Testis (tissue), 3 donors: ENCODE measurements around the gene KLHDC9. TPM values are rescaled to one million over a fixed set of nuclear protein-coding genes. Genes with fewer than 3 reads are reported as not detected.

Experiments used
- DNase-seq: peaks from one replicate; pipeline ENCODE4 v3.0.0-alpha.2; 2019
- H3K27ac ChIP-seq, 2 donors: fragments of 200-600 bp; sonication (generic); one replicate each; pipeline ENCODE4 v1.5.1; 2019
- H3K27me3 ChIP-seq: fragments of 200-600 bp; sonication (generic); one replicate; pipeline ENCODE4 v1.5.1; 2019
- H3K36me3 ChIP-seq: fragments of 200-600 bp; sonication (generic); one replicate; pipeline ENCODE4 v1.5.1; 2017; ENCODE audit warnings: low read depth; ENCODE audit errors: missing control alignments
- H3K4me1 ChIP-seq: fragments of 200-600 bp; sonication (generic); one replicate; pipeline ENCODE4 v1.5.1; 2019
- H3K4me3 ChIP-seq, 2 donors: fragments of 200-600 bp; sonication (generic); one replicate each; pipeline ENCODE4 v1.5.1; 2017 to 2019
- H3K9me3 ChIP-seq: fragments of 200-600 bp; sonication (generic); one replicate; pipeline ENCODE4 v1.5.1; 2017
- POLR2A ChIP-seq: fragments of 450-650 bp; IDR thresholded peaks from one replicate; pipeline ENCODE4 v1.6.1; 2017; ENCODE audit warnings: antibody characterized with exemption, mild to moderate bottlenecking, moderate library complexity
- WGBS, 2 donors: methylation state at CpG; one replicate each; pipeline ENCODE4 v1.1.5; 2018; 5-methylcytosine and 5-hydroxymethylcytosine counted together
- intact Hi-C: fragments of 100-400 bp; cut with DNase I; formaldehyde crosslinking; loops from one replicate; pipeline ENCODE4 v1.15.1; 2023; ENCODE audit warnings: low total_unique reads
- polyA plus RNA-seq: library from polyadenylated mRNA; stranded (reverse); fragments of 350-450 nt; fragmentation: Illumina TruSeq; extraction: RNeasy Lipid Tissue Mini Kit (QIAGEN cat#74804); gene quantifications from one replicate; pipeline ENCODE4 v1.2.3, GENCODE V29; 2014; ENCODE audit warnings: low read depth, low replicate concordance; ENCODE audit not compliant: insufficient read depth
- total RNA-seq, 2 donors: library from RNA; depleted of rRNA; stranded (reverse); fragments of >200 nt; gene quantifications; one replicate each; pipeline ENCODE4 v1.2.3, GENCODE V29; 2016
- TF ChIP-seq, protein P1 (sequence below), 3 experiments: fragments of 450-650 bp in 2 of 3; fragments of 200-600 bp in 1 of 3; sonication (generic) in 1 of 3; IDR thresholded peaks; one replicate each; pipeline ENCODE4 v1.5.1; 2016 to 2019; ENCODE audit warnings: antibody characterized with exemption in 3 of 3, mild to moderate bottlenecking in 2 of 3, moderate library complexity in 1 of 3

Gene KLHDC9
- total and polyA plus RNA-seq, 3 donors from 2014 or later, result 55.8 to 144 (median 57.2) TPM

DNA sequence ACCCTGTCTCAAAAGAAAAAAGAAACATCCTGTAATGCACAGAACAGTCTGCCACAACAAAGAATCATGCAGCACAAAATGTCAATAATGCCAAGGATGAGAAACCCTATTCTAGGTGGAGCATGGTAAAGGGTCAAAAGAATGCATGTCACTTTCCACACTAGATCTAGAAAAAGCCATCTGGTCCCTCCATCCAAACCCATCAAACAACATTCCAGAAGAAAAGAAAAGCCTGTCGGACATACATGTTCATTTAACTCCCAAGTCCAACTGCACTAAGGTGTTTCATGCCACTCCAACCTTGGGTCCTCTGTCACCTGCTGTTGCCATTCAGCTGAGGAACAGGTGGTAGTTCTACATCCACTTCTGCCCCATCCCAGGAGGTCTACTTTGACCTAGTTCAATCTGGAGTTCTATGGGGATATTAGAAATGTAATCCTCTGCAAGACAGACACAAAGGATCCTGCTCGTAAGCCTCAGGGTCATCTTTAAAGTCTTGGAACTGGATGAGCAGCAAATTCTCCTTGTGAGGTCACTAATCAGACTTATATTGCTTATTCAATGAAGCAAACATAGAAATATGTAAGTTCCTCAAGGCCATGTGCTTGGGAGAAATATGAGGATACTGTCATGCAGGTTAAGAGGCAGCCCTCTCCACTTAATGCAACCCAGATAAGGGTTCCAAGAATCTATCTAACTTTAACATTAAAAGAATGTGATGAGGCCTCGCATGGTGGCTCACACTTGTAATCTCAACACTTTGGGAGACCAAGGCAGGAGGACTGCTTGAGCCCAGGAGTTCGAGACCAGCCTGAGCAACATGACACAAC is 30.6 kb downstream of the KLHDC9 start:
- no peaks in the 10 kb centered on the region for H3K9me3 ChIP-seq
- no peak for DNase-seq
- TF ChIP-seq, protein P1, sequence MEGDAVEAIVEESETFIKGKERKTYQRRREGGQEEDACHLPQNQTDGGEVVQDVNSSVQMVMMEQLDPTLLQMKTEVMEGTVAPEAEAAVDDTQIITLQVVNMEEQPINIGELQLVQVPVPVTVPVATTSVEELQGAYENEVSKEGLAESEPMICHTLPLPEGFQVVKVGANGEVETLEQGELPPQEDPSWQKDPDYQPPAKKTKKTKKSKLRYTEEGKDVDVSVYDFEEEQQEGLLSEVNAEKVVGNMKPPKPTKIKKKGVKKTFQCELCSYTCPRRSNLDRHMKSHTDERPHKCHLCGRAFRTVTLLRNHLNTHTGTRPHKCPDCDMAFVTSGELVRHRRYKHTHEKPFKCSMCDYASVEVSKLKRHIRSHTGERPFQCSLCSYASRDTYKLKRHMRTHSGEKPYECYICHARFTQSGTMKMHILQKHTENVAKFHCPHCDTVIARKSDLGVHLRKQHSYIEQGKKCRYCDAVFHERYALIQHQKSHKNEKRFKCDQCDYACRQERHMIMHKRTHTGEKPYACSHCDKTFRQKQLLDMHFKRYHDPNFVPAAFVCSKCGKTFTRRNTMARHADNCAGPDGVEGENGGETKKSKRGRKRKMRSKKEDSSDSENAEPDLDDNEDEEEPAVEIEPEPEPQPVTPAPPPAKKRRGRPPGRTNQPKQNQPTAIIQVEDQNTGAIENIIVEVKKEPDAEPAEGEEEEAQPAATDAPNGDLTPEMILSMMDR (IDR thresholded peaks at IDR 0.05), result no peak
- TF ChIP-seq POLR2A, result no peak
- H3K27me3 ChIP-seq, result no peaks in the 10 kb centered on the region
- H3K4me1 ChIP-seq, result peaks cover 14% of the 10 kb centered on the region
- WGBS, 2 donors, result 83 to 86% methylated on average over 4 of the region's 4 CpGs
- no peaks in the 10 kb centered on the region for H3K36me3 ChIP-seq
- no peak overlapping the region for H3K27ac ChIP-seq
- no peak overlapping the region for H3K4me3 ChIP-seq
- intact Hi-C loops, result no loop called here

GRCh38 chr1:161130266-161130665 is 32.1 kb downstream of the KLHDC9 start:
- H3K4me1 ChIP-seq, result peaks cover 19% of the 10 kb centered on the region

GRCh38 chr1:161131523-161132409 is 33.6 kb downstream of the KLHDC9 start:
- H3K4me1 ChIP-seq, result peaks cover 19% of the 10 kb centered on the region
- H3K27me3 ChIP-seq, result no peaks in the 10 kb centered on the region
- H3K36me3 ChIP-seq, result no peaks in the 10 kb centered on the region
- H3K4me3 ChIP-seq, result peak overlapping the region; percentile 85 to 89
- no peaks in the 10 kb centered on the region for H3K9me3 ChIP-seq
- TF ChIP-seq POLR2A, result no peak
- TF ChIP-seq, protein P1 (IDR thresholded peaks at IDR 0.05), result no peak
- H3K27ac ChIP-seq, result peak overlapping the region; percentile 88 to 98
- 0 to 2% methylated on average over 22 of the region's 22 CpGs for WGBS, 2 donors
- intact Hi-C loops, result no loop called here
- DNase-seq, result peak; percentile 42

More at GRCh38 chr1:161130266-161130665, 32.1 kb downstream of the KLHDC9 start:
- Histone ChIP-seq H3K9me3 (no peaks in the 10 kb centered on the region), H3K27ac (no peak overlapping the region), H3K36me3 (no peaks in the 10 kb centered on the region), H3K4me3 (no peak overlapping the region), H3K27me3 (no peaks in the 10 kb centered on the region)
- intact Hi-C loops, result no loop called here
- TF ChIP-seq, protein P1 (IDR thresholded peaks at IDR 0.05), result no peak
- no peak for TF ChIP-seq POLR2A
- DNase-seq, result no peak
- WGBS, 2 donors, result 5 to 17% methylated on average over 1 of the region's 1 CpG

GRCh38 chr1:161132410-161133219 is 34.5 kb downstream of the KLHDC9 start, which contains the start of gene DEDD:
Gene DEDD, minus strand, starts transcription at chr1:161132667. Its CDS starts 8,205 bp downstream, at chr1:161124462.
- intact Hi-C loops, result no loop called here
- 0 to 1% methylated on average over 31 to 51 of the region's 68 CpGs for WGBS, 2 donors
- H3K36me3 ChIP-seq, result no peaks in the 10 kb centered on the region
- peak; percentile 96 for DNase-seq
- no peaks in the 10 kb centered on the region for H3K9me3 ChIP-seq
- TF ChIP-seq POLR2A, result no peak
- TF ChIP-seq, protein P1 (IDR thresholded peaks at IDR 0.05), result no peak
- H3K4me3 ChIP-seq, result peak within 1 kb of the TSS; percentile 85 to 89
- H3K27ac ChIP-seq, result peak within 1 kb of the TSS; percentile 88 to 98
- peaks cover 20% of the 10 kb centered on the region for H3K4me1 ChIP-seq
- H3K27me3 ChIP-seq, result no peaks in the 10 kb centered on the region
